SK-N-SH treated with all-trans-retinoic acid at 6 μM for 48 hours (cell line): ENCODE results near the gene ARVCF.

Source experiments
- ARNTL ChIP-seq: fragments of 450-650 bp; formaldehyde crosslinking; IDR thresholded peaks from 2 replicates; pipeline ENCODE4 v1.5.0; 2020; ENCODE audit warnings: low read depth, mild to moderate bottlenecking, moderate library complexity, borderline replicate concordance
- CSDC2 ChIP-seq: fragments of 250-450 bp; sonication (Bioruptor Pico); IDR thresholded peaks from 2 replicates; pipeline ENCODE4 v1.5.0; 2020; ENCODE audit warnings: mild to moderate bottlenecking, moderate library complexity
- PATZ1 ChIP-seq: fragments of 250-450 bp; sonication (Bioruptor Pico); IDR thresholded peaks from 2 replicates; pipeline ENCODE4 v1.8.0; 2020; ENCODE audit warnings: mild to moderate bottlenecking, moderate library complexity, borderline replicate concordance
- PPARA ChIP-seq: fragments of 250-450 bp; sonication (Bioruptor Pico); IDR thresholded peaks from 2 replicates; pipeline ENCODE4 v1.5.0; 2020; ENCODE audit warnings: mild to moderate bottlenecking, borderline replicate concordance
- RARB ChIP-seq: fragments of 250-450 bp; sonication (Bioruptor Pico); IDR thresholded peaks from 2 replicates; pipeline ENCODE4 v1.8.0; 2021; ENCODE audit warnings: mild to moderate bottlenecking, moderate library complexity
- TCF4 ChIP-seq: fragments of 250-450 bp; sonication (Bioruptor Pico); IDR thresholded peaks from 2 replicates; pipeline ENCODE4 v1.8.0; 2021; ENCODE audit warnings: mild to moderate bottlenecking, moderate library complexity, borderline replicate concordance
- TOX ChIP-seq: fragments of 250-450 bp; sonication (Bioruptor Pico); IDR thresholded peaks from 2 replicates; pipeline ENCODE4 v1.8.0; 2021; ENCODE audit warnings: mild to moderate bottlenecking, moderate library complexity, borderline replicate concordance
- ZC3H10 ChIP-seq: fragments of 250-450 bp; sonication (Bioruptor Pico); IDR thresholded peaks from 2 replicates; pipeline ENCODE4 v1.5.1; 2021; ENCODE audit warnings: mild to moderate bottlenecking, moderate library complexity
- ZFP3 ChIP-seq: fragments of 250-450 bp; sonication (Bioruptor Pico); IDR thresholded peaks from 2 replicates; pipeline ENCODE4 v1.5.0; 2020; ENCODE audit warnings: mild to moderate bottlenecking, moderate library complexity
- ZFP30 ChIP-seq: fragments of 450-650 bp; formaldehyde crosslinking; IDR thresholded peaks from 2 replicates; pipeline ENCODE4 v1.5.0; 2022; ENCODE audit warnings: mild to moderate bottlenecking, moderate library complexity
- ZNF565 ChIP-seq: fragments of 450-650 bp; formaldehyde crosslinking; conservative IDR thresholded peaks from 2 replicates; pipeline ENCODE4 v1.5.0; 2020; ENCODE audit warnings: low read depth, mild to moderate bottlenecking, moderate library complexity
- TF ChIP-seq, protein P1 (sequence below): fragments of 250-450 bp; sonication (Bioruptor Pico); IDR thresholded peaks from 2 replicates; pipeline ENCODE4 v1.5.1; 2020; ENCODE audit warnings: low read depth, mild to moderate bottlenecking, moderate library complexity
- TF ChIP-seq, protein P2 (sequence below): fragments of 250-450 bp; sonication (Bioruptor Pico); IDR thresholded peaks from 2 replicates; pipeline ENCODE4 v1.8.0; 2021; ENCODE audit warnings: low read depth, mild to moderate bottlenecking, moderate library complexity, borderline replicate concordance
- TF ChIP-seq, protein P3 (sequence below): fragments of 250-450 bp; sonication (Bioruptor Pico); IDR thresholded peaks from 2 replicates; pipeline ENCODE4 v1.5.1; 2021; ENCODE audit warnings: mild to moderate bottlenecking, moderate library complexity

DNA sequence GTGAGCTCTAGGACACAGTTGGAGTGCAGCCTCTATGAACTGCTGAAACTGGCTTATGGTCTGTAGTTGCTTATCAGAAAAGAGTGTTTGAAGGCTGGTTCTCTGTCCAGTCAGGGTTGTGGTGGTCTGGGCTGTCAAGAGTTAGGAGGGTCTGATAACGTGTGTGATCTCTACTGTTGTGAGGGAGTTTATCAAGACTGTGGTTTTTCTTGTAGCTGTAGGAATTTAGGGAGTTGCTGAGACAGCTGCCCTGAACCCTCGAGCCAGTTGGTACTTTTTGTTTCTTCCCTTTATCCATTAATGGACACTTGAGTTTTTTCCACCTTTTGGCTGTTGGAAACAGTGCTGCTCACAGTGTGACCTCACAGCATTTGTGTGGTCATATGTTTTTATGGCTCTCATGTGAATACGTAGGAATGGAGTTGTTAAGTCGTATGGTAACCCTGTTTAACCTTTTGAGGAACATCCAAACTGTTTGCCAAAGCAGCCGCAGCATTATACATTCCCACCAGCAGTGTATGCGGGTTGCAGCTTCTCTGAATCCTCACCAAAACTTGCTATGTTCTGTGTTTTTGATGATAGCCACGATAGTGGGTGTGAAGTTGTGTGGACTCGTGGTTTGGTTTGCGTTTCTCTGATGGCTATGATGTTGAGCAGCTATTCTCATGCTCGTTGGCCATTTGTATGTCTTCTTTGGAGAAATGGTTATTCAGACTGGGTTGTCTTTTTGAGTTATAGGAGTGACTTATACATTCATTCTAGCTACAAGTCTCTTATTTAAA is 42.6 kb upstream of the ARVCF start:
- TF ChIP-seq, protein P1, sequence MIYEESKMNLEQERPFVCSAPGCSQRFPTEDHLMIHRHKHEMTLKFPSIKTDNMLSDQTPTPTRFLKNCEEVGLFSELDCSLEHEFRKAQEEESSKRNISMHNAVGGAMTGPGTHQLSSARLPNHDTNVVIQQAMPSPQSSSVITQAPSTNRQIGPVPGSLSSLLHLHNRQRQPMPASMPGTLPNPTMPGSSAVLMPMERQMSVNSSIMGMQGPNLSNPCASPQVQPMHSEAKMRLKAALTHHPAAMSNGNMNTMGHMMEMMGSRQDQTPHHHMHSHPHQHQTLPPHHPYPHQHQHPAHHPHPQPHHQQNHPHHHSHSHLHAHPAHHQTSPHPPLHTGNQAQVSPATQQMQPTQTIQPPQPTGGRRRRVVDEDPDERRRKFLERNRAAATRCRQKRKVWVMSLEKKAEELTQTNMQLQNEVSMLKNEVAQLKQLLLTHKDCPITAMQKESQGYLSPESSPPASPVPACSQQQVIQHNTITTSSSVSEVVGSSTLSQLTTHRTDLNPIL (CRISPR knock-in tag), result no peak
- TF ChIP-seq PATZ1 (CRISPR knock-in tag), result no peak
- TF ChIP-seq TOX (CRISPR knock-in tag), result no peak
- TF ChIP-seq ZFP3 (CRISPR knock-in tag), result no peak
- TF ChIP-seq PPARA, result no peak
- TF ChIP-seq ARNTL, result no peak
- TF ChIP-seq CSDC2 (CRISPR knock-in tag), result no peak
- TF ChIP-seq RARB (CRISPR knock-in tag), result no peak
- TF ChIP-seq, protein P2, sequence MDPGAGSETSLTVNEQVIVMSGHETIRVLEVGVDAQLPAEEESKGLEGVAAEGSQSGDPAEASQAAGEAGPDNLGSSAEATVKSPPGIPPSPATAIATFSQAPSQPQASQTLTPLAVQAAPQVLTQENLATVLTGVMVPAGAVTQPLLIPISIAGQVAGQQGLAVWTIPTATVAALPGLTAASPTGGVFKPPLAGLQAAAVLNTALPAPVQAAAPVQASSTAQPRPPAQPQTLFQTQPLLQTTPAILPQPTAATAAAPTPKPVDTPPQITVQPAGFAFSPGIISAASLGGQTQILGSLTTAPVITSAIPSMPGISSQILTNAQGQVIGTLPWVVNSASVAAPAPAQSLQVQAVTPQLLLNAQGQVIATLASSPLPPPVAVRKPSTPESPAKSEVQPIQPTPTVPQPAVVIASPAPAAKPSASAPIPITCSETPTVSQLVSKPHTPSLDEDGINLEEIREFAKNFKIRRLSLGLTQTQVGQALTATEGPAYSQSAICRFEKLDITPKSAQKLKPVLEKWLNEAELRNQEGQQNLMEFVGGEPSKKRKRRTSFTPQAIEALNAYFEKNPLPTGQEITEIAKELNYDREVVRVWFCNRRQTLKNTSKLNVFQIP, result no peak
- no peak for TF ChIP-seq TCF4 (CRISPR knock-in tag)
- TF ChIP-seq, protein P3, sequence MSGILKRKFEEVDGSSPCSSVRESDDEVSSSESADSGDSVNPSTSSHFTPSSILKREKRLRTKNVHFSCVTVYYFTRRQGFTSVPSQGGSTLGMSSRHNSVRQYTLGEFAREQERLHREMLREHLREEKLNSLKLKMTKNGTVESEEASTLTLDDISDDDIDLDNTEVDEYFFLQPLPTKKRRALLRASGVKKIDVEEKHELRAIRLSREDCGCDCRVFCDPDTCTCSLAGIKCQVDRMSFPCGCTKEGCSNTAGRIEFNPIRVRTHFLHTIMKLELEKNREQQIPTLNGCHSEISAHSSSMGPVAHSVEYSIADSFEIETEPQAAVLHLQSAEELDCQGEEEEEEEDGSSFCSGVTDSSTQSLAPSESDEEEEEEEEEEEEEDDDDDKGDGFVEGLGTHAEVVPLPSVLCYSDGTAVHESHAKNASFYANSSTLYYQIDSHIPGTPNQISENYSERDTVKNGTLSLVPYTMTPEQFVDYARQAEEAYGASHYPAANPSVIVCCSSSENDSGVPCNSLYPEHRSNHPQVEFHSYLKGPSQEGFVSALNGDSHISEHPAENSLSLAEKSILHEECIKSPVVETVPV, result no peak
- no peak for TF ChIP-seq ZNF565 (CRISPR knock-in tag)
- no peak for TF ChIP-seq ZC3H10 (CRISPR knock-in tag)
- TF ChIP-seq ZFP30, result no peak
